GM18870 (cell line): ENCODE measurements around the gene TGM1.
A peak's percentile ranks its signal among the peaks of the same experiment; 100 is the strongest.

Experiments
- ATAC-seq: cut with Tn5 transposase; IDR thresholded peaks from one replicate; pipeline ENCODE4 v1.9.1; 2021; ENCODE audit warnings: moderate library complexity; ENCODE audit not compliant: unreplicated experiment

TGM1 gene

GRCh38 chr14:24262821-24263733 lies at the start of gene TGM1:
Gene TGM1 (minus strand): TSS chr14:24263177. CDS start chr14:24262352, 825 bp downstream.
- no peak for ATAC-seq

GRCh38 chr14:24311837-24312615 lies 49.0 kb upstream of the TGM1 start:
- no peak for ATAC-seq

GRCh38 chr14:24310646-24311604 lies 47.9 kb upstream of the TGM1 start, which contains the start of gene LTB4R:
Gene LTB4R (plus strand): TSS chr14:24311502. CDS start chr14:24315652, 4,150 bp downstream.
- no peak for ATAC-seq

GRCh38 chr14:24310265-24310645 lies 47.3 kb upstream of the TGM1 start:
- no peak for ATAC-seq

GRCh38 chr14:24309538-24310264 lies 46.7 kb upstream of the TGM1 start, which contains the start of gene LTB4R2:
Gene LTB4R2 (plus strand): TSS chr14:24310140. CDS start chr14:24310665, 525 bp downstream.
- ATAC-seq: no peak

GRCh38 chr14:24308342-24309124 lies 45.6 kb upstream of the TGM1 start:
- no peak for ATAC-seq

- no peak for ATAC-seq
These were observed 44.8 kb upstream of the TGM1 start, which contains the start of gene CIDEB for GRCh38 chr14:24307575-24308341. Gene CIDEB (minus strand): TSS chr14:24307977. CDS start chr14:24307858, 119 bp downstream.

GRCh38 chr14:24307156-24307574 lies 44.2 kb upstream of the TGM1 start:
- no peak for ATAC-seq

- no peak for ATAC-seq
These were observed 41.0 kb upstream of the TGM1 start for GRCh38 chr14:24304019-24304387.

- ATAC-seq: no peak
These were observed 37.5 kb upstream of the TGM1 start for GRCh38 chr14:24300326-24300980.

GRCh38 chr14:24299255-24300191 lies 36.5 kb upstream of the TGM1 start, which contains the start of the genes DHRS1 and NOP9:
Gene DHRS1 (minus strand): TSS chr14:24299780. CDS start chr14:24299106, 674 bp downstream.
Gene NOP9 (plus strand): TSS chr14:24299850. CDS start chr14:24299955, 105 bp downstream.
- ATAC-seq: peak; percentile 54

- no peak for ATAC-seq
These were observed 35.9 kb upstream of the TGM1 start for GRCh38 chr14:24298892-24299254.

GRCh38 chr14:24297190-24297964 lies 34.4 kb upstream of the TGM1 start:
- ATAC-seq: no peak

GRCh38 chr14:24296341-24297157 lies 33.6 kb upstream of the TGM1 start:
- ATAC-seq: peak; percentile 49

- ATAC-seq: no peak
These were observed 30.5 kb upstream of the TGM1 start for GRCh38 chr14:24293525-24293924.
